Upper lobe of left lung (tissue), 6 donors: ENCODE results near the gene TRIM37. TPM values are rescaled to one million over a fixed set of nuclear protein-coding genes. Genes with fewer than 3 reads are reported as not detected.

ENCODE experiments used
- ATAC-seq, 2 donors: fragments of 200-7000 bp; cut with Tn5 transposase; one replicate each; pipeline ENCODE4 v1.9.1; 2022; ENCODE audit warnings: mild to moderate bottlenecking in 2 of 2, moderate library complexity in 2 of 2; ENCODE audit not compliant: low FRiP score in 2 of 2
- DNase-seq, 2 donors: peaks; one replicate each; pipeline ENCODE4 v3.0.0-alpha.2; 2019 to 2020
- H3K27ac ChIP-seq, 4 donors: fragments of 200-600 bp; sonication (generic); one replicate each; pipeline ENCODE4 v1.5.1; 2016 to 2019
- H3K27me3 ChIP-seq, 4 donors: fragments of 200-600 bp; sonication (generic); one replicate each; pipeline ENCODE4 v1.5.1; 2017 to 2019
- H3K36me3 ChIP-seq, 4 donors: fragments of 200-600 bp; sonication (generic); one replicate each; pipeline ENCODE4 v1.5.1; 2016 to 2019
- H3K4me1 ChIP-seq, 4 donors: fragments of 200-600 bp; sonication (generic); one replicate each; pipeline ENCODE4 v1.5.1; 2018 to 2019
- H3K4me3 ChIP-seq, 4 donors: fragments of 200-600 bp; sonication (generic); one replicate each; pipeline ENCODE4 v1.5.1; 2017 to 2019; ENCODE audit warnings: mild to moderate bottlenecking in 2 of 4, moderate library complexity in 1 of 4
- H3K9me3 ChIP-seq, 4 donors: fragments of 200-600 bp; sonication (generic); one replicate each; pipeline ENCODE4 v1.5.1; 2018 to 2019
- EP300 ChIP-seq, 4 donors: sonication (generic); formaldehyde crosslinking; IDR thresholded peaks; one replicate each; pipeline ENCODE4 v1.5.1; 2017; ENCODE audit warnings: antibody characterized with exemption in 4 of 4, control low read depth in 2 of 4
- POLR2A ChIP-seq, 4 donors: fragments of 450-650 bp; IDR thresholded peaks; one replicate each; pipeline ENCODE4 v1.5.1; 2016 to 2017; ENCODE audit warnings: antibody characterized with exemption in 4 of 4, mild to moderate bottlenecking in 2 of 4
- POLR2AphosphoS5 ChIP-seq, 2 donors: sonication (generic); formaldehyde crosslinking; IDR thresholded peaks; one replicate each; pipeline ENCODE4 v1.5.1; 2017; ENCODE audit warnings: antibody characterized with exemption in 2 of 2
- WGBS, 2 donors: methylation state at CpG; one replicate each; pipeline ENCODE4 v1.1.5; 2017 to 2018; 5-methylcytosine and 5-hydroxymethylcytosine counted together
- total RNA-seq, 6 donors: library from RNA; depleted of rRNA in 4 of 6; stranded (reverse); fragments of >200 nt in 4 of 6; gene quantifications; one replicate each; pipeline versions ENCODE4 v1.1.0 to v1.2.1, GENCODE V29; 2016 to 2021
- TF ChIP-seq, protein P1 (sequence below), 6 experiments: fragments of 450-650 bp in 4 of 6; fragments of 200-600 bp in 2 of 6; sonication (generic) in 2 of 6; IDR thresholded peaks; one replicate each; pipeline ENCODE4 v1.5.1; 2016 to 2019; ENCODE audit warnings: antibody characterized with exemption in 6 of 6
- donor health status: DM: no; HTN: no; CAD: no; lungs with moderate emphysema.
- donor health status: DM: no; HTN: yes; CAD: no; lungs with severe emphysema.

The TRIM37 gene
- total RNA-seq, 6 donors from 2014 or later: 13.0 to 30.4 (median 21.5) TPM

DNA sequence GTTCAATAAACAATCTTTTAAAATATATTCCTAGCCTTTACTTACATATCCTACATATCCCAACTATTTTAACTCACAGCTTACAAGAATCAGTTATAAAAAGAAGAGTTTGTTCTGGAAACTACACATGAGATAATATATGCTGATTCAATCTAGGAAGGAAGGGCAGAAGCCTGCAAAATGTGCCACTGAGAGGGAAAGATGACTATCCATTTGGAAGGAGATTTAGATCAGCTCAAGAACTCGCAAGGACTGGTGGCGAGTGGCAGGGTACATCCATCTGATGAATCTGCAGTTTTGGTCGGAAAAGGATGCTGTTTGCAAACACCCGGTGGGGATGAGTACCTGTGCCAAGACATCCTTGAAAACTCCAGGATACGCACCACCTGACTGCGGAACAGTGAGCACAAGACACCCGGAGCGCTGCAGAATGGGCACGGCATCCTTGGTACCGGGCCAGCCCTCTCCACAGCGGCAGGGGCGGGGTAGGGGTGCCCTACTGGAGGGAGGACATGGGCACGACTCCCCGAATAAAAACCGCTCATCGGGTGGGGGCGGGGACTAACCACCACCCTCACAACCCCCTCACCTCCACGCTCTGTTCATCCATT lies 723 bp downstream of the TRIM37 start:
- Histone ChIP-seq H3K4me3 (peak overlapping the region; percentile 79 to 99 (median 92)), H3K9me3 (no peaks in the 10 kb centered on the region), H3K27ac (peak overlapping the region; percentile 86 to 95 (median 90)), H3K4me1 (peaks cover 20 to 32% (median 21%) of the 10 kb centered on the region in 4 donors), H3K27me3 (no peaks in the 10 kb centered on the region), H3K36me3 (no peaks in the 10 kb centered on the region)
- TF ChIP-seq POLR2A (IDR thresholded peaks at IDR 0.05): no peak
- TF ChIP-seq, protein P1, sequence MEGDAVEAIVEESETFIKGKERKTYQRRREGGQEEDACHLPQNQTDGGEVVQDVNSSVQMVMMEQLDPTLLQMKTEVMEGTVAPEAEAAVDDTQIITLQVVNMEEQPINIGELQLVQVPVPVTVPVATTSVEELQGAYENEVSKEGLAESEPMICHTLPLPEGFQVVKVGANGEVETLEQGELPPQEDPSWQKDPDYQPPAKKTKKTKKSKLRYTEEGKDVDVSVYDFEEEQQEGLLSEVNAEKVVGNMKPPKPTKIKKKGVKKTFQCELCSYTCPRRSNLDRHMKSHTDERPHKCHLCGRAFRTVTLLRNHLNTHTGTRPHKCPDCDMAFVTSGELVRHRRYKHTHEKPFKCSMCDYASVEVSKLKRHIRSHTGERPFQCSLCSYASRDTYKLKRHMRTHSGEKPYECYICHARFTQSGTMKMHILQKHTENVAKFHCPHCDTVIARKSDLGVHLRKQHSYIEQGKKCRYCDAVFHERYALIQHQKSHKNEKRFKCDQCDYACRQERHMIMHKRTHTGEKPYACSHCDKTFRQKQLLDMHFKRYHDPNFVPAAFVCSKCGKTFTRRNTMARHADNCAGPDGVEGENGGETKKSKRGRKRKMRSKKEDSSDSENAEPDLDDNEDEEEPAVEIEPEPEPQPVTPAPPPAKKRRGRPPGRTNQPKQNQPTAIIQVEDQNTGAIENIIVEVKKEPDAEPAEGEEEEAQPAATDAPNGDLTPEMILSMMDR (IDR thresholded peaks at IDR 0.05): no peak
- 0 to 1% methylated on average over 5 to 16 of the region's 18 CpGs for WGBS, 2 donors
- peak; percentile 69 for ATAC-seq
- peak in 1 of 2 donors; percentile 62 for DNase-seq

GRCh38 chr17:59101178-59101577 lies 5.5 kb downstream of the TRIM37 start:
- H3K4me1 ChIP-seq: peaks cover 8 to 16% (median 13%) of the 10 kb centered on the region in 4 donors
- H3K27me3 ChIP-seq: no peaks in the 10 kb centered on the region
- peaks cover 0 to 18% (median 4%) of the 10 kb centered on the region in 4 donors for H3K36me3 ChIP-seq
- H3K27ac ChIP-seq: no peak overlapping the region
- H3K9me3 ChIP-seq: no peaks in the 10 kb centered on the region
- ATAC-seq (no peak), DNase-seq (no peak)
- H3K4me3 ChIP-seq: no peak overlapping the region
- TF ChIP-seq, protein P1 (IDR thresholded peaks at IDR 0.05): no peak
- no peak for TF ChIP-seq POLR2AphosphoS5 (IDR thresholded peaks at IDR 0.05)
- TF ChIP-seq POLR2A (IDR thresholded peaks at IDR 0.05): no peak
- TF ChIP-seq EP300 (IDR thresholded peaks at IDR 0.05): no peak
- WGBS, 2 donors: 83 to 93% methylated on average over 1 of the region's 1 CpG

DNA sequence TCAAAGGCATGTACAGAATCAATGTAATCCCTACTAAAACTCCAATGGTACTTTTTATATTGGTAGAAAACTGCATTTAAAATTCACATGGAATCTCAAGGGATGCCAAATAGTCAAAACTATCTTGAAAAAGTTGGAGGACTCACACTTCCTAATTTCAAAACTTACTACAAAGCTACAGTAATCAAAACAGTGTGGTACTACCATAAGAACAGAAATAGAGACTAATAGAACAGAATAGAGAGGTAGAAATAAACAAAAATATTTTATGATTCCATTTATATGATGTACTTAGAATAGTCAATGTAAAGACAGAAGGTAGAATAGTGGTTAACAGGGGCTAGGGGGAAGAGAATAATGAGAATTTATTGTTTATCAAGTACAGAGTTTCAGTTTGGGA lies 8.8 kb downstream of the TRIM37 start:
- H3K4me3 ChIP-seq: no peak overlapping the region
- ATAC-seq (no peak), DNase-seq (no peak)

GRCh38 chr17:59094861-59095530 lies 11.7 kb downstream of the TRIM37 start:
- Histone ChIP-seq H3K4me1 (peaks cover 0 to 15% (median 9%) of the 10 kb centered on the region in 4 donors), H3K4me3 (no peak overlapping the region), H3K27ac (no peak overlapping the region), H3K27me3 (no peaks in the 10 kb centered on the region), H3K9me3 (no peaks in the 10 kb centered on the region), H3K36me3 (peaks cover 0 to 13% (median 4%) of the 10 kb centered on the region in 4 donors)
- TF ChIP-seq EP300 (IDR thresholded peaks at IDR 0.05) (no peak), POLR2A (IDR thresholded peaks at IDR 0.05) (no peak), POLR2AphosphoS5 (IDR thresholded peaks at IDR 0.05) (no peak)
- TF ChIP-seq, protein P1 (IDR thresholded peaks at IDR 0.05): no peak
- DNase-seq (no peak), ATAC-seq (no peak)
- 89 to 93% methylated on average over 6 of the region's 6 CpGs for WGBS, 2 donors

More for the DNA sequence above, 8.8 kb downstream of the TRIM37 start:
- no peak overlapping the region for H3K27ac ChIP-seq
- H3K36me3 ChIP-seq: peaks cover 0 to 18% (median 4%) of the 10 kb centered on the region in 4 donors
- H3K27me3 ChIP-seq: no peaks in the 10 kb centered on the region
- no peaks in the 10 kb centered on the region for H3K9me3 ChIP-seq
- H3K4me1 ChIP-seq: peaks cover 0 to 15% (median 9%) of the 10 kb centered on the region in 4 donors
- no peak for TF ChIP-seq POLR2A (IDR thresholded peaks at IDR 0.05)
- TF ChIP-seq, protein P1 (IDR thresholded peaks at IDR 0.05): no peak
- TF ChIP-seq POLR2AphosphoS5 (IDR thresholded peaks at IDR 0.05): no peak
- no peak for TF ChIP-seq EP300 (IDR thresholded peaks at IDR 0.05)
